ENCODE measurements around the gene DPP6.

The DPP6 gene

DNA sequence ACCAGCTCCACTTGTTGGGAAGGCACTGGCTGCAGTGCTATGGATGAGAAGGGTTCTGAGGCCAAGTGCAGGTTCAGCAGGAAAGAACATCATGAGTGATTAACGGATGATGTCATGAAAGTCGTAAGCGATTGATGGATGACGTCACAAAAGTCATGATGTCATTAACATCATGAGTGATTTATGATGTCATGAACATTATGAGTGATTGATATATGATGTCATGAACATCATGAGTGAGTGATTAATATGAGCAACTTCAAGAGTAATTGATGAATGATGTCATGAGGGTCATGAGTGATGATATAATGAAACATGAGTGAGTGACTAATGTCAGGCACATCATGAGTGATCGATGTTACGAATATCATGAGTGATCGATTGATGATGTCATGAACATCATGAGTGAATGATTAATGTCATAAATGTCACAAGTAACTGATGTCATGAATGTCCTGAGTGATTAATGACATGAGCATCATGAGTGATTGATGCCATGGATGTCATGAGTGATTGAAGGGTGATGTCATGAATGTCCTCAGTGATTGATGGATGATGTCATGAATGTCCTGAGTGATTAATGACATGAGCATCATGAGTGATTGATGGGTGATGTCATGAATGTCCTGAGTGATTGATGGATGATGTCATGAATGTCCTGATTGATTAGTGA, 765.2 kb downstream of the DPP6 start:
- Histone ChIP-seq H3K9me3 (ENCODE audit: control insufficient read depth, insufficient read depth, low read length) (peaks cover 3% of the 10 kb centered on the region), H3K36me3 (ENCODE audit: control insufficient read depth, insufficient read depth, low read length) (no peaks in the 10 kb centered on the region), H3K4me1 (ENCODE audit: control insufficient read depth, insufficient read depth, low read length) (no peaks in the 10 kb centered on the region), H3K27me3 (ENCODE audit: control insufficient read depth, insufficient read depth, low read length) (no peaks in the 10 kb centered on the region), H3K27ac (ENCODE audit: low read depth, low read length) (no peak overlapping the region), H3K9ac (ENCODE audit: low read depth, low read length) (no peak overlapping the region), H3K4me3 (ENCODE audit: low read depth, low read length) (no peak overlapping the region)

DNA sequence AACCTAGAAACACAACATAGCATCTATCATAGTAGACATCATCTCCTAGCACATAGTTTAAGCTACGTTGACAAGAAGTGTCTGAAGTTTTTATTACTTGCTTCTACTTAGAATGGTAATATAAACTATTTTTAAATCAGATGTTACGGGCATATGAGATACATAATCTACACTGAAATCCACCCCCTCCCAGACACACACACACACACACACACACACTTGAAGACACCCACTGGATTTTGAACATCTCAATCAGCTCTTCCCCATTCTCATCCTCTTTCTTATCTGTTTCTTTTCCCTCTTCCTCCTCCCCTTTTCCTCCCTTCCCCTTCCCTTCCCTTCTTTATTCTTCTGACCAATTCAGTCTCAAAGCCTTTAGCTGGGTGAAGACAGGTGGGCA, 774.8 kb downstream of the DPP6 start:
- H3K9ac ChIP-seq (ENCODE audit: low read depth, low read length), result no peak overlapping the region
- H3K4me3 ChIP-seq (ENCODE audit: low read depth, low read length), result no peak overlapping the region
- H3K27me3 ChIP-seq (ENCODE audit: control insufficient read depth, insufficient read depth, low read length), result no peaks in the 10 kb centered on the region
- no peaks in the 10 kb centered on the region for H3K9me3 ChIP-seq (ENCODE audit: control insufficient read depth, insufficient read depth, low read length)
- no peak overlapping the region for H3K27ac ChIP-seq (ENCODE audit: low read depth, low read length)
- no peaks in the 10 kb centered on the region for H3K36me3 ChIP-seq (ENCODE audit: control insufficient read depth, insufficient read depth, low read length)
- no peaks in the 10 kb centered on the region for H3K4me1 ChIP-seq (ENCODE audit: control insufficient read depth, insufficient read depth, low read length)

DNA sequence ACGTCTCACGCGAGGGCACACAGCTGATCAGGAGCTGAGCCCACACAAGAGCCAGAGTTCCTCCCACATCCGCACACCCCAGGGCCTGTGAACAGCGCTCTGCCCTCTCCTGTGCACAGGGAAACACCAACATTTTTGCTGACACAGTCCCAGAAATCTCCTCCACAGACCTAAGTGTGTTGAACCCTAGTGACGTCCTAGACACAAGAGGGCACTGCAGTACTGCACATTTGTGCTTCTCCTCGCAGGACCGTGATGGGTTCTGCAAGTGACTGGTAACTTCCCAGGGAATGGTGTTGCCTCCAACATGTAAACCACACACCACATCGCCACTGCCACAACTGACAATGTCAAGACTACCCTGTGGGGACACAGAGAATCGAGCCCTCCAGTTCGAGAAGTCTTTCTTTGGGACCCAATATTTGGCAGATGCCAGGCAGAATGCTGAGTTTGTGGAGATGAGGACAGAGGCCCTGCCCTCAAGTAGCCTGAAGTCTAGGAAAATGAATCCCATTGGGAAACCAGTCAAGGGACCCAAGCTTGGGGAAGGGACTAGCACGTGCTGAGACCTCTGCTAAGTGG, 780.5 kb downstream of the DPP6 start:
- Histone ChIP-seq H3K36me3 (ENCODE audit: control insufficient read depth, insufficient read depth, low read length) (no peaks in the 10 kb centered on the region), H3K9ac (ENCODE audit: low read depth, low read length) (no peak overlapping the region), H3K4me1 (ENCODE audit: control insufficient read depth, insufficient read depth, low read length) (no peaks in the 10 kb centered on the region), H3K27me3 (ENCODE audit: control insufficient read depth, insufficient read depth, low read length) (no peaks in the 10 kb centered on the region), H3K9me3 (ENCODE audit: control insufficient read depth, insufficient read depth, low read length) (no peaks in the 10 kb centered on the region), H3K4me3 (ENCODE audit: low read depth, low read length) (no peak overlapping the region), H3K27ac (ENCODE audit: low read depth, low read length) (no peak overlapping the region)

DNA sequence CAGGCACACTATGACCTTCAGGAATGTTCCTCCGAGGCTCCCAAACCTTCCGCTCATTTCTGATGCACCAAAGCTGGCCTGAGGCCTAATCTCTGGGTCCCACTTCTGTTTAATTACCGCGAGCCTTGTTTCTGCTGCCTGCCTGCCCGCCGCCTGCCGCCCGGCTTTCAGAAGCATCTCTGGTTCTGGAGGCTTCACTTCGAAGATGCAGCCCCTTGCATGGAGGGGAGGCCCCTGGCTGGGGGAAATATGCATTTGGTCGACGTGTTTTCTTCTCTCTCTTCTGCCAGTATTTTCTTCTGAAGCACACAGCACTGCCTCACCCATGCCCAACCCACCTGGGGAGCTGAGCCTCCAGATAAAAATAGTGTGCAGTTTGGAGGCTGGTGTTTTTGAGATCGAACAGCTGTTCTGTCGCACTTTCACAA, 783.8 kb downstream of the DPP6 start:
- H3K27me3 ChIP-seq (ENCODE audit: control insufficient read depth, insufficient read depth, low read length), result no peaks in the 10 kb centered on the region
- H3K4me3 ChIP-seq (ENCODE audit: low read depth, low read length), result no peak overlapping the region

DNA sequence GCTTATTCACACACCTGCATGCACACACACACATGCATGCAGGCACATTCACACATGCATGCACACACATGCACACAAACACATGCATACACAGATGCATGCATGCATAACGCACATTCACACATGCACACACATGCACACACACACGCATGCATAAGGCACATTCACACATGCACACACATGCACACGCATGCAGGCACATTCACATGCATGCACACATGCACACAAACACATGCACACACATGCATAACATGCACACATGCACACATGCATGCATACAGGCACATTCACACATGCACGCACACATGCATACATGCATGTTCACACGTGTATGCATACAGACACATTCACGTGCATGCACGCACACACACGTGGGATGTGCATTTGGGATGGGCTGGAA, 784.9 kb downstream of the DPP6 start:
- no peaks in the 10 kb centered on the region for H3K4me1 ChIP-seq (ENCODE audit: control insufficient read depth, insufficient read depth, low read length)
- H3K9me3 ChIP-seq (ENCODE audit: control insufficient read depth, insufficient read depth, low read length), result no peaks in the 10 kb centered on the region
- no peaks in the 10 kb centered on the region for H3K27me3 ChIP-seq (ENCODE audit: control insufficient read depth, insufficient read depth, low read length)
- H3K36me3 ChIP-seq (ENCODE audit: control insufficient read depth, insufficient read depth, low read length), result no peaks in the 10 kb centered on the region
- no peak overlapping the region for H3K27ac ChIP-seq (ENCODE audit: low read depth, low read length)
- H3K4me3 ChIP-seq (ENCODE audit: low read depth, low read length), result no peak overlapping the region
- no peak overlapping the region for H3K9ac ChIP-seq (ENCODE audit: low read depth, low read length)

More for the DNA sequence above, 783.8 kb downstream of the DPP6 start:
- Histone ChIP-seq H3K4me1 (ENCODE audit: control insufficient read depth, insufficient read depth, low read length) (no peaks in the 10 kb centered on the region), H3K9ac (ENCODE audit: low read depth, low read length) (no peak overlapping the region), H3K36me3 (ENCODE audit: control insufficient read depth, insufficient read depth, low read length) (no peaks in the 10 kb centered on the region), H3K27ac (ENCODE audit: low read depth, low read length) (no peak overlapping the region), H3K9me3 (ENCODE audit: control insufficient read depth, insufficient read depth, low read length) (no peaks in the 10 kb centered on the region)

DNA sequence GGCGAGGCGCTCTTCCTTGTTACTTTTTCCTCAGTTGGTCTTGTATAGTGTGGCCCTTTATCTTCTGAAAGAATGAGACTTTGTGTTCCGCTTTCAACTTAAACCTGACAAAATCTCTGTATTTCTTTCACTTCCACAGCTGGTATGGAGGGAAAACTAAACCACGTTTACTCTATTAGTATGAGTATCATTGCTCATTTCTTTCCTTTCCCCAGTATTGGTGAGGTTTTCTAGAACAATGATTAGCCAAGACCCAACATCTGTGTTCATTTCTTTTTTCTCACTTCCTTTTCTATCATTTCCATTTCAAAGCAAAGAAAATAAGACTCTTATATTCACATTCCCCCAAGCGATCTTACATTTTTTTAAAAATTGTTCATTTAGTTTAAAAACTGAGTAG, 785.4 kb downstream of the DPP6 start:
- Histone ChIP-seq H3K27me3 (ENCODE audit: control insufficient read depth, insufficient read depth, low read length) (no peaks in the 10 kb centered on the region), H3K9me3 (ENCODE audit: control insufficient read depth, insufficient read depth, low read length) (no peaks in the 10 kb centered on the region), H3K36me3 (ENCODE audit: control insufficient read depth, insufficient read depth, low read length) (no peaks in the 10 kb centered on the region), H3K9ac (ENCODE audit: low read depth, low read length) (no peak overlapping the region), H3K27ac (ENCODE audit: low read depth, low read length) (no peak overlapping the region), H3K4me1 (ENCODE audit: control insufficient read depth, insufficient read depth, low read length) (no peaks in the 10 kb centered on the region), H3K4me3 (ENCODE audit: low read depth, low read length) (no peak overlapping the region)

DNA sequence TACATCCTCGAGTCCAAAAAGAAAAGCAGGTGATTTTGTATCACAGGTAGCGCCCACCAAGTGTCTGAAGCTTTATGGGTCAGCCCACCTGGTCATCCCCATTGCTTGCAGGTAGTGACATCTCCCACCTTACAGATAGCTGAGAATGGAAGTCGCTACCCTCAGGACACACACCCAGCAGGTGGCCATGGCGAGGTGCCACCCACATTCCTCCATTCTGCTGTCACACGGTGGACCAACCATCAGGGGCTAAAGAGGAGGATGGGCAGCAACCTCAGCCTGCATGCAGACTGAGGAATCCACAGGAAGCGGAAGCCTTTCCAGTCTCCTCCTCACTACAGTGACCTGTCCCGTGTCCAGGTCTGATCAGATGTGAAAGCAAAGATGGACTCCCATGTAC, 787.9 kb downstream of the DPP6 start:
- H3K27me3 ChIP-seq (ENCODE audit: control insufficient read depth, insufficient read depth, low read length), result no peaks in the 10 kb centered on the region
- no peaks in the 10 kb centered on the region for H3K9me3 ChIP-seq (ENCODE audit: control insufficient read depth, insufficient read depth, low read length)
- H3K9ac ChIP-seq (ENCODE audit: low read depth, low read length), result no peak overlapping the region
- H3K27ac ChIP-seq (ENCODE audit: low read depth, low read length), result no peak overlapping the region
- H3K4me1 ChIP-seq (ENCODE audit: control insufficient read depth, insufficient read depth, low read length), result no peaks in the 10 kb centered on the region
- H3K4me3 ChIP-seq (ENCODE audit: low read depth, low read length), result no peak overlapping the region
- H3K36me3 ChIP-seq (ENCODE audit: control insufficient read depth, insufficient read depth, low read length), result no peaks in the 10 kb centered on the region

DNA sequence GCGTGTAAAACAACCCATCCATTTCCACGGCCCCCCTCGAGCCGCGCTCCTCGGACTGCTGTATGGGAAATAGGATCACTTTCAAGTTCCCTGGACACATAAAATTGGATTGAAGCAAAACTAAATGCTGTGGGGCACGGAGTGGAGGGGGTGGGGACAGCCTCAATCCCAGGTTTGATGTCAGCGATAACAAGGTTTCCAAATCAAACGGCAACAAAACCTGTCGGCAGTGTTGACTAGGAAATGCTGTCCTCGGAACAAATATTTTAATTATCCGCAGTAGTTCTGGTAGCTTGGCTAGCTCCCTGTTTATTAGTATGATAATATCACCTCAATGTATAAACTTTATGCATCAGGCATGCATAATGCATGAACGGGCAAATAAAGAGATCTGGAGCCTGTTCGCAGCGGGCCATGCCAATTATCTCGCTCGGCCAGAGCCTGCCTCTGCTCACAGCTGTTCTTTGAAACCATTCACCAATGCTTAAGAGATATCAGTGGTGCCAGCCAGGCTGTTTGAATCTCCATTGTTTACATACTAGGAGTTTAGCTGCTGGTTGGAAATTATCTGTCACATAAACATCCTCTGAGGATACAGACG, 789.6 kb downstream of the DPP6 start:
- no peak overlapping the region for H3K9ac ChIP-seq (ENCODE audit: low read depth, low read length)
- H3K4me3 ChIP-seq (ENCODE audit: low read depth, low read length), result no peak overlapping the region
- H3K9me3 ChIP-seq (ENCODE audit: control insufficient read depth, insufficient read depth, low read length), result no peaks in the 10 kb centered on the region
- no peaks in the 10 kb centered on the region for H3K36me3 ChIP-seq (ENCODE audit: control insufficient read depth, insufficient read depth, low read length)
- H3K4me1 ChIP-seq (ENCODE audit: control insufficient read depth, insufficient read depth, low read length), result no peaks in the 10 kb centered on the region
- H3K27me3 ChIP-seq (ENCODE audit: control insufficient read depth, insufficient read depth, low read length), result no peaks in the 10 kb centered on the region
- no peak overlapping the region for H3K27ac ChIP-seq (ENCODE audit: low read depth, low read length)

DNA sequence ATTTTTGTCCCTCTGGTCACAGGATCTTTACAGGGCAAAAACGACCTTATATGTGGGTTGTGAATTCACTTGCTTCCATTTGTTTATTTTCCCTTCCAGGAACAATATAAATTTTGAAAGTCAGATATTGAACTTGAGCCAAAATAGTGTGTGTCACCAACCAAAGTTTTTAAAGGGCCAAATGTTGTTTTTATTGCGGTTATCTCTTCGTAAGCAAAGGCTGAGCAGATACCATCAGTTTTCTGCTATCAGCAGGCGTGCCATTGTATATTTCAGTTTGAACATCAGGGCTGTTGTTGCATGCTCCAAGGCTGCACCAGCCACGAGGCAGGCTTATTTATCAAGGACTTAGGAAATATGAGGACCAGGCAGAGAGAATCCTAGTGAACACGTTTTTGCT, 790.4 kb downstream of the DPP6 start:
- H3K9me3 ChIP-seq (ENCODE audit: control insufficient read depth, insufficient read depth, low read length), result no peaks in the 10 kb centered on the region
- no peaks in the 10 kb centered on the region for H3K27me3 ChIP-seq (ENCODE audit: control insufficient read depth, insufficient read depth, low read length)
- H3K36me3 ChIP-seq (ENCODE audit: control insufficient read depth, insufficient read depth, low read length), result no peaks in the 10 kb centered on the region
- no peak overlapping the region for H3K27ac ChIP-seq (ENCODE audit: low read depth, low read length)
- no peak overlapping the region for H3K4me3 ChIP-seq (ENCODE audit: low read depth, low read length)
- H3K9ac ChIP-seq (ENCODE audit: low read depth, low read length), result no peak overlapping the region
- H3K4me1 ChIP-seq (ENCODE audit: control insufficient read depth, insufficient read depth, low read length), result no peaks in the 10 kb centered on the region

DNA sequence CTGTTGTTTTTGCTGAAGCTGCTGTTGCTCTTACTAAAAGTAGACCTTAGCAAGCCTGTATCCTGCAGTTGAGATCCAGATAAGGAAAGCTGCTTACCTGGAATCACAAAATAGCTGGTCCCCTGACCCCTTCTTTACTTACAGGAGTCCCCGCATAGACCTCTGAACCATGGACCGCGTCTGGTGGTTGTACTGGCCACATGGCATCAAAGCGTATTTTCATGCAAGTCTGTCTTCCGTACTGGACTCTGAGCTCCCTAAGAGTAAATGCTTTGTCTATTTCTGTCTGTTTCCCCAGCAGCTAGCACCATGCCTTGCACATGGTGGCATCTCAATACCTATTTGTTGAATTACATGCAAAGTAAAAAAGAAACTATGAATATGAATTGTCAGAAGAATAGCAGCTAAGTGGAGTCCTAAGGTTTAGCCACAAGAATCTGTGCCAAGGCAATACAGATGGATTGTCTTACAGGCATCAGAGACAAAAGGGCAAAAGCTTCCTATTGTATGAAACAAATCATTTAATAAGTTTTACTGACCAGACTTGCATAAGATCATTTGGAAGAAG, 791.6 kb downstream of the DPP6 start:
- no peak overlapping the region for H3K4me3 ChIP-seq (ENCODE audit: low read depth, low read length)

DNA sequence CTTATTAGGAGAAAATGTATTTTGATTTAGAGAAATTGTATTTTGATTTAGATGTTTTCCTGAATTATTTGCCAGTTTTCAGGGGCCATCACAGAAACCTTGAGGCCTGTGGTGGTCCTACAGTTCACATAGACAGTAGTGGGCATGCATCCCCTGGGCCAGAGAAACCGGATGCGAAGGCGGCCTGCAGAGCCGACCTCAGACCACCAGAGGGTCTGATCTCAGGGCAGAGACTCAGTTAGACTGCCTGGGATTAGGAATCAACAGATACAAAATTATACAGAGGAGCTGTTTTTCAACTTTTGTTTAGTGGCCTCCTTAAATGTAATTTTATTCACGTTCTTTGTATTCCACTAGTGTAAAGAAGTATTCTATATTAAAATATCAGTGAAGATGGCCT, 792.3 kb downstream of the DPP6 start:
- Histone ChIP-seq H3K9ac (ENCODE audit: low read depth, low read length) (no peak overlapping the region), H3K27me3 (ENCODE audit: control insufficient read depth, insufficient read depth, low read length) (no peaks in the 10 kb centered on the region), H3K27ac (ENCODE audit: low read depth, low read length) (no peak overlapping the region), H3K9me3 (ENCODE audit: control insufficient read depth, insufficient read depth, low read length) (no peaks in the 10 kb centered on the region), H3K36me3 (ENCODE audit: control insufficient read depth, insufficient read depth, low read length) (no peaks in the 10 kb centered on the region), H3K4me3 (ENCODE audit: low read depth, low read length) (no peak overlapping the region), H3K4me1 (ENCODE audit: control insufficient read depth, insufficient read depth, low read length) (peaks cover 7% of the 10 kb centered on the region; the same call in 1 of the 2 replicates)

More for the DNA sequence above, 791.6 kb downstream of the DPP6 start:
- H3K9me3 ChIP-seq (ENCODE audit: control insufficient read depth, insufficient read depth, low read length), result no peaks in the 10 kb centered on the region
- H3K4me1 ChIP-seq (ENCODE audit: control insufficient read depth, insufficient read depth, low read length), result peaks cover 6% of the 10 kb centered on the region; the same call in 1 of the 2 replicates
- no peaks in the 10 kb centered on the region for H3K36me3 ChIP-seq (ENCODE audit: control insufficient read depth, insufficient read depth, low read length)
- no peaks in the 10 kb centered on the region for H3K27me3 ChIP-seq (ENCODE audit: control insufficient read depth, insufficient read depth, low read length)
- no peak overlapping the region for H3K9ac ChIP-seq (ENCODE audit: low read depth, low read length)
- no peak overlapping the region for H3K27ac ChIP-seq (ENCODE audit: low read depth, low read length)
